Uterus (tissue), 2 donors: ENCODE results near the gene SNCB.

Experiments used
- POLR2A ChIP-seq, 2 donors: fragments of 450-650 bp; IDR thresholded peaks; one replicate each; pipeline ENCODE4 v1.6.1; 2016; ENCODE audit warnings: antibody characterized with exemption in 2 of 2, mild to moderate bottlenecking in 1 of 2, moderate library complexity in 1 of 2
- TF ChIP-seq, protein P1 (sequence below), 4 experiments: fragments of 200-600 bp in 2 of 4; fragments of 450-650 bp in 2 of 4; sonication (generic) in 2 of 4; IDR thresholded peaks; one replicate each; pipeline ENCODE4 v1.5.1; 2016 to 2019; ENCODE audit warnings: antibody characterized with exemption in 4 of 4, mild to moderate bottlenecking in 2 of 4, moderate library complexity in 1 of 4

DNA sequence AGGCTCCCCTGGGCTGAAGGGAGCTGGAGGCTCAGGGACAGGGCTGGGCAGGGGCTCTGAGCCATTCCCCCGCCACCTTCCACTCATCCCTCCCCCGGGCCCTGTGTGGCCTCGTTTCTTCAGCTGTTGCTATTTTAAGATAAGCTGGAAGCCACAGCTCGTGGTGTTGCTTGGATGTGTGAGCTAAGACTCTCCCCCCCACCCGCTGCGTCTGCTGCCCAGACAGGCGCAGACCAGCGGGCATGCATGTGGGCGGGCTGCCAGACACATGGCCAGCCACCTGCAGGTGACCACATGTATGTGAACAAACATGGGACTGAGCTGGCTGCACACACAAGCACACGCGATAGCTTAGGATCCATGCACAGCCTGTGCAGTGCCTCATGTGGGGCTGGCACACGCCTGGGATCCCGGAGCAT lies 8.7 kb downstream of the SNCB start:
- TF ChIP-seq, protein P1, sequence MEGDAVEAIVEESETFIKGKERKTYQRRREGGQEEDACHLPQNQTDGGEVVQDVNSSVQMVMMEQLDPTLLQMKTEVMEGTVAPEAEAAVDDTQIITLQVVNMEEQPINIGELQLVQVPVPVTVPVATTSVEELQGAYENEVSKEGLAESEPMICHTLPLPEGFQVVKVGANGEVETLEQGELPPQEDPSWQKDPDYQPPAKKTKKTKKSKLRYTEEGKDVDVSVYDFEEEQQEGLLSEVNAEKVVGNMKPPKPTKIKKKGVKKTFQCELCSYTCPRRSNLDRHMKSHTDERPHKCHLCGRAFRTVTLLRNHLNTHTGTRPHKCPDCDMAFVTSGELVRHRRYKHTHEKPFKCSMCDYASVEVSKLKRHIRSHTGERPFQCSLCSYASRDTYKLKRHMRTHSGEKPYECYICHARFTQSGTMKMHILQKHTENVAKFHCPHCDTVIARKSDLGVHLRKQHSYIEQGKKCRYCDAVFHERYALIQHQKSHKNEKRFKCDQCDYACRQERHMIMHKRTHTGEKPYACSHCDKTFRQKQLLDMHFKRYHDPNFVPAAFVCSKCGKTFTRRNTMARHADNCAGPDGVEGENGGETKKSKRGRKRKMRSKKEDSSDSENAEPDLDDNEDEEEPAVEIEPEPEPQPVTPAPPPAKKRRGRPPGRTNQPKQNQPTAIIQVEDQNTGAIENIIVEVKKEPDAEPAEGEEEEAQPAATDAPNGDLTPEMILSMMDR (IDR thresholded peaks at IDR 0.05) = no peak
- TF ChIP-seq POLR2A (IDR thresholded peaks at IDR 0.05) = no peak
